CD4-positive, alpha-beta T cell treated with Interleukin-15 for 1 hour (primary cell): ENCODE data around the gene RFTN1.
"Not testable (repeated sequence)": the region's sequence is repeated elsewhere in the genome, so short reads cannot be mapped to it uniquely, and the experiment has no call there.

Source experiments
- DNase-seq: peaks from one replicate; pipeline ENCODE4 v3.0.0-alpha.2; 2020

The RFTN1 gene

GRCh38 chr3:16506884-16507577 lies 6.5 kb downstream of the RFTN1 start:
- DNase-seq = no peak

- no peak for DNase-seq
These were observed 7.0 kb downstream of the RFTN1 start for GRCh38 chr3:16506451-16506850.

GRCh38 chr3:16504692-16505091 lies 8.8 kb downstream of the RFTN1 start:
- no peak for DNase-seq

DNA sequence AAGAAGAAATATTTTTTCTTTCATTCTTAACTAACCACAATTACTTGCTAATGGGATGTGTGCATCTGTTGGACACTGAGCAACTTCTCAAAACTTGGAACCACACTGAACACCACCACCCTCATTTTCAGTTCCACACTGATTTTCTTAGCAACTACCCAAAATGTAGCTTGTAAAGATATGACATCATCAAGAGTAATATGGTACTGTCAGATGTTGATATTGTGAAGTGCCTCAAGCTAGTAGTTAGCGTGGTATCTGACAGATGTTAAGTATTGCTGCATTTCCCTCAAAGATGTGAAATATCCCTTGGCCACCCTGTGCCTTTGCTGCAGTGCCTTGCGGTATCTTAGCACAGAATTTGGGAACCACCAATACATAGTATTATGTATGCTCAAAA lies 9.3 kb downstream of the RFTN1 start:
- DNase-seq = no peak

GRCh38 chr3:16503191-16503776 lies 10.2 kb downstream of the RFTN1 start:
- DNase-seq = no peak

- DNase-seq = no peak
These were observed 11.1 kb downstream of the RFTN1 start for GRCh38 chr3:16502347-16502908.

GRCh38 chr3:16501376-16501775 lies 12.1 kb downstream of the RFTN1 start:
- DNase-seq = no peak

- no peak for DNase-seq
These were observed 12.6 kb downstream of the RFTN1 start for GRCh38 chr3:16500911-16501310.

DNA sequence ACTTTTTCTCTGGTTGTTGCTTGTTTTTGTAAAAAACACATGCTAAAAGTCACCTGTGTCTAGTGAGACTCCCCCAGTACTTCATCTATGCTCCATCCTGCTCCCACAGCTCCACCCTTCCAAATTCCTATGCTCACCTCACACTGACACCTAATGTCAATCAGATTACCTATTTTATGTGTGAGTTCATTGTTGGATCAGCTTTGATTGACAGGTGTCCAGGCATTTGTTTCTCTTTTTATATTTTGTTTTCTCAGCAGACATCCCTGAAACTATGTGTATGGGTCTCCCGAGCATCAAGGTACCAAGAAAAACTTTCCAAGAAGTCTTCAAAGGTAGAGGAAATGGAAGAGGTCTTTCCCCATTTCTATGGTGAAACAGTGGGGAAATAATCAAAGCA lies 13.4 kb downstream of the RFTN1 start:
- DNase-seq = no peak

- no peak for DNase-seq
These were observed 14.1 kb downstream of the RFTN1 start for GRCh38 chr3:16499351-16499750.

DNA sequence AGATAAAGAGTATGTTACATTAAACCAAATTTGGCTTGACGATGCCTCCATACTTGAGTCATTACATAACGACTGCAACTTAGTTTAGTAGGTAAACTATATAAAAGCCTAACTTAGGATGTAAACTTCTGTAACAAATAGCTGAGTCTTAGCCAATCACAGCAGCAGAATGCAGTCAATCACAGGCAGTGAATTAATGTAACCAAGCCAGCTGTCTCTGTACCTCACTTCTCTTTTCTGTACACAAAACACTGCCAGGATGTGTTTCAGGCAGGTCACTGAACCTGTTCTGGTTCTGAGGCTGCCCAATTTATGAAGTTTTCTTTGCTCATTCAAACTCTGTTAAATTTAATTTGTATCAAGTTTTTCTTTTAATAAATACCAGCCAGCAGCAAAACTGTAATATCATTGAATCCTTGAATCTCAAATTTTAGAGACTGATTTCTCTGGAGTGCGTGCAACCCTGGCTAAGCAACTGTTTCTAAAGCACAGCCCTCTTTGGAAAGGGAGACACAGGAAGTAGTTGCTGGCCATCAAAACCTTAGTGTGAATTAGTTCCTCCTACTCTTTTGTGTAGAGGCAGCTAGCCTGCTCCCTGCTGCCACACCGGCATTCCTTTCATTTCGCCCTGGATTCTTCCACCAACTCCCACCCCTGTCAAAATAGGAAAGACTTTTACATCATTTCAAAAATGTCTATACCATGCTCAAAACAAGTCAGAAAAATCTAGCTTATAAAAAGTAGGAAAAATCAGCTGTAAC lies 15.2 kb downstream of the RFTN1 start:
- DNase-seq = no peak

DNA sequence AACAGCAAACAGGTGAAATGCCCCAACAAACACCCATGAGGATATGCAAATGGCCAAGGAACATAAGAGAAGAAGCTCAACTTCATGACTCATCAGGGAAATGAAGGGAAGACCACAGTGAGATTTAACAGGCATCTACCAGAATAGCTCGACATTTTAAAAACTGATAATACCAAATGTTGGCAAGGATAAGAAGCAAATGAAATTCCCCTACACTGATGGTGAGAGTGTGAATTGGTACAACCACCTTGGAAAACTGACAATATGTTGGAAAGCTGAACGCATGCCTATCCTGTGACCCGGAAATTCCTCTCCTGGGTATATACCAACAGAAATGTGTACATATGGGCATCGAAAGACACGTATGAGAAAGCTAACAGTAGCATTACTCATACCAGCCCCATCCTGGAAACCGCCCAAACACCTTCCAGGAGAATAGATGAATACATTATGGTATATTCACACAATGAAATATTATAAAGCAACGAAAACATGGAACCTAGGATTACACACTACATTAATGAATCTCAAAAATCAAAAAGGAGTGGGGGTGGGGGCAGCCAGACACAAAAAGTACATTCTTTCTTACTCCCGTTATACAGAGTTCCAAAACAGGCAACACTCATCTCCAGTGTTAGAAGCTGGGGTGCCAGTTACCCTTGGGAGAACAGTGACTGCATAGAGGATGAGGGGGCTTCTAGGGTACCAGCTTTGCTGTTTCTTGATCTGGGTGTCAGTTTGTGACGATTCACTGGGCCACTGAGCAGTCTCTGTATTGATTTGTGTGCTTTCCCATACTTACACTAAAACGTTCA lies 16.9 kb downstream of the RFTN1 start:
- no peak for DNase-seq

- no peak for DNase-seq
These were observed 17.5 kb downstream of the RFTN1 start for GRCh38 chr3:16496008-16496407.

GRCh38 chr3:16494814-16495431 lies 18.6 kb downstream of the RFTN1 start:
- no peak for DNase-seq

GRCh38 chr3:16494094-16494493 lies 19.4 kb downstream of the RFTN1 start:
- DNase-seq = no peak

DNA sequence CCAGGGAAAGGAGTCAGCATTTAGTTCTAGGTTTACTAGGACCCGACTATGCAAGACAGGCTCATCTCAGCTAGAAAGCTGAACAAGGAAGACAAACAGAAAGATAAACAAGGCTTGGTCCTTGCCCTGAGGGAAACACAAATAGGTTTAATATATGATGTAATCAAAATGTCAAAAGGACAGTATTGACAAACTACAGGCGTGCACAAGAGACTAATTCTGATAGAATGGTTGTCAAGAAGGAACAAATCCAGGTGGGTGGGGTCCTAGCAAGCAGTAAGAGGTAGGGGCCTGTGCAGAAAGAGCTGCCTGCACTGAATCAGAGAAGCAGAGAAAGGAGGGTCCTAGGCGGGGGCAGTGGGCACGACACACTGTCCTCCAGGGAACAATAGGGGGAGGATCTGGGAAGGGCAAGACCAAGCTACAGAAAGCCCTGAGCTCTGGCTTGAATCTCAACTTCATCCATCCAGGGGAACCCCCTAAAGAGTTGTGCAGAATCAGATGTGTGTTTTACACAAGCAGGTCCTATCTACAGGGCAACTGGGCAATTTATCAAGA lies 23.4 kb downstream of the RFTN1 start:
- DNase-seq = no peak

DNA sequence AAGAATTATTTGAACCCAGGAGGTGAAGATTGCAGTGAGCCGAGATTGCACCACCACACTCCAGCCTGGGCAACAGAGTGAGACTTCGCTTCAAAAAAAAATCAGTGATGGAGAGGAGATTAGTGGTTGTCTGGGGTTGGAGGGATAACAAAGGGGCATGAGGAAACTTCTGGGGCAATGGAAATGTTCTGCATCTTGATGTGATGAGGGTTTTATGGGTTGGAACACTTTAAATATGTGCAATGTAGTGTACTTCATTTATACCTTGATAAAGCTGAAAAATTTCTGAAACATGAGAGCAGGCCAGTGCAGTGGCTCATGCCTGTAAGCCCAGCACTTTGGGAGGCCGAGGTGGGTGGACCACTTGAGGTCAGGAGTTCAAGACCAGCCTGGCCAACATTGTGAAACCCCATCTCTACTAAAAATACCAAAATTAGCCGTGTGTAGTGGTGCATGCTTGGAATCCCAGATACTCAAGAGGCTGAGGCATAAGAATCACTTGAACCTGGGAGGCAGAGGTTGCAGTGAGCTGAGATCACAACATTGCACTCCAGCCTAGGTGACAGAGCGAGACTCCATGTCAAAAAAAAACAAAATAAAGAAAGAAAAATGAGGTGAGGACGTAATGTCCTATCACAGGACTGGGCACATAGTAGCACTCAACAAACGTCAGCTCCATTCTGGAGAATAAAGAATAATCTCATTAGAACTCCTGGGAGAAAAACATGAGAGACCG lies 24.0 kb downstream of the RFTN1 start:
- DNase-seq = not testable (repeated sequence)

DNA sequence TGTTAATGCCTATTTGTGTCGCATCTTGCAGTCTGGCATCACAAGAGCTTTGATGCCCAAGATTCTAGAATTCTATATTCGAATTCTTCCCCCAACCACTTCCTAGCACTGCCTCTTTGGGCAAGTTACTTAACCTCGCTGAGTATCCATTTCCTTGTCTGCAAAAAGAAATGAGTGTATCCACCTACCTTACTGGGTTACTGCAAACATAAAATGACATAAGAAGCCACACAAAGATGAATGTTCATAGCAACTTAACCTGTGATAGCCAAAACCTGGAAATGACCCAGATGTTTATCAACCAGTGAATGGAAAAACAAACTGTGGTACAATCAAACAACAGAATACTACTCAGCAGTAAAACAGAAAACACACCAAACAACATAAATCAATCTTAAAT lies 24.9 kb downstream of the RFTN1 start:
- DNase-seq = no peak

DNA sequence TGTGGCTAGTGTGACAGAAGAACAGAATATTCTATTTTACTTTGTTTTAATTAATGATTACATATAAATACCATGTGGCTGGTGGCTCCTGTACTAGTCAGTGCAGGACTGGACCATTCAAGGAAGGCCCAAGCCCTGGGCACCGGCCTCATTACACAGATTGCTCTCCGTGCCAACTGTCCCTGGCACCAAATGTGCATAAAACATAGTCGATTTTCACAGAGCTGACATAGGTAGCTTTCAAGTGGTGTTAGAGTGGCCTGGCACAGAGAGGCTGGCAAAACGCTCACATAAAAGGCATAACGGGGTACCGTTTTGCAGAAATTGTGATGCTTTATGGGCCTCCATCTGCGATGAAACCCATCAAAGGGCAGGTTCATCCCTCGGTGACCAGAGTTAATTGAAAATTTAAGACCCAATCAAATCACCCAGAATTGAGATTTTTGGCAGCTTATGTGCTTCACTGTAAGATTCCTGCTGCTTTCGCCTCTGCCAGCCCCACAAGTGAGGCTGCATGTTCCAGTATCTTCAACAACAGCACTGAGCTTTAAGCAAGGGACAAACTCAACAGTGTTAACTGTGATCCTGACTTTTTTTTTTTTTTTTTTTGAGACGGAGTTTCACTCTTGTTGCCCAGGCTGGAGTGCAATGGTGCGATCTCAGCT lies 25.9 kb downstream of the RFTN1 start:
- no peak for DNase-seq

DNA sequence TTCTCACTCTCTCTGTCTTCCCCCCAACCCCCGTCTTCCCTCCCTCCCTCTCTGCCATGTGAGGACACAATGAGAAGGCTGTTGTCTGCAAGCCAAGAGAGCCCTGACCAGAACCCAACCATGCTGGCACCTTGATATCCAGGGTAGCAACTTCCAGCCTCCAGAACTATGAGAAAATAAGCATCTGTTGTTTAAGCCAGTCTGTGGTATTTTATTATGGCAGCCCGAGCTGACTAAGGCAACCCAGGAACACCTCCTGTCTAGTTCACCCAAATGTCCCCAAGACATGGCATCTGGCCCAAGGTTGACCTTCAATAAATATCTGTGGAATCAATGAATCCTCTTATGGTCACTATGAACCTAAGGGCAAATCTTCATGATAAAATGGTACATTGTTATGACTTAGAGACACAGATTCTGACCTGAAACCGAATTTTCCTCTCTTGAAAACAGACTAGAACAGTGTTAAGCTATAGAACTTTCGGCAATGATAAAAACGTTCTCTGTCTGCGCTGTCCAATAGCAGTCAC lies 26.5 kb downstream of the RFTN1 start:
- no peak for DNase-seq

DNA sequence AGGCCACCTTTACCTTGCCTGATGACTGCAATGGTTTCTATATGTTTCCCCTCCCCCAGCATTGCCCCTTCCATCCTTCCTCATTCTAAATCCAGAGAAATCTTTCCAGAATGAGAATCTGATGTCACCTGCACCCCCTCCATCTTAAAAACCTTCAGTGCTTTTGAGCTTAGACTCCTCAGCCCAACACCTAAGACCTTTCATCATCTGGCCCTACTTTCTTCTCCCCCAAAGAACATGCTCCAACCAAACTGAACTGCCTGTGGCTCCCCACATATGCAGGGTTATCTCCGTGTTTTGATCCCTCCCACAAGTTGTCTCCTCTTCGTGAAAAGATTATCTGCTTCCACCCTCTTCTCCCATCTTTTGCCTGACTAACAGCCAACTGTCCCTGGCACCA lies 27.3 kb downstream of the RFTN1 start:
- no peak for DNase-seq
